Thymus (tissue), 11 donors: ENCODE measurements around the gene DRC1. TPM values are rescaled to one million over a fixed set of nuclear protein-coding genes. Genes with fewer than 3 reads are reported as not detected.

Experiments used
- DNase-seq, 9 donors: peaks; one replicate each; pipeline ENCODE4 v3.0.0-alpha.2; 2013; ENCODE audit warnings: low spot score in 9 of 9, low read depth in 6 of 9, missing footprints in 1 of 9
- H3K27ac ChIP-seq, 2 donors: one replicate each; pipeline ENCODE4 v1.5.1; 2013; ENCODE audit warnings: control low read depth in 1 of 2, low read depth in 1 of 2, low read length in 1 of 2, mild to moderate bottlenecking in 1 of 2, moderate library complexity in 1 of 2
- H3K27me3 ChIP-seq, 2 donors: one replicate each; pipeline ENCODE4 v1.5.1; 2013; ENCODE audit warnings: low read length in 1 of 2; ENCODE audit not compliant: control insufficient read depth in 2 of 2, insufficient read depth in 1 of 2
- H3K36me3 ChIP-seq, 2 donors: one replicate each; pipeline ENCODE4 v1.5.1; 2013; ENCODE audit warnings: low read length in 1 of 2, mild to moderate bottlenecking in 1 of 2, moderate library complexity in 1 of 2; ENCODE audit not compliant: control insufficient read depth in 2 of 2, insufficient read depth in 2 of 2
- H3K4me1 ChIP-seq, 2 donors: one replicate each; pipeline ENCODE4 v1.5.1; 2013; ENCODE audit warnings: low read length in 2 of 2; ENCODE audit not compliant: control insufficient read depth in 2 of 2, insufficient read depth in 2 of 2
- H3K4me3 ChIP-seq, 2 donors: one replicate each; pipeline ENCODE4 v1.5.1; 2013; ENCODE audit warnings: low read length in 2 of 2, control low read depth in 1 of 2, mild to moderate bottlenecking in 1 of 2
- H3K9me3 ChIP-seq, 2 donors: one replicate each; pipeline ENCODE4 v1.5.1; 2013; ENCODE audit warnings: low read length in 1 of 2, mild to moderate bottlenecking in 1 of 2; ENCODE audit not compliant: control insufficient read depth in 2 of 2, insufficient read depth in 1 of 2
- WGBS: extraction: QIAGEN DNeasy Blood & Tissue Kit; methylation state at CpG from one replicate; pipeline ENCODE4 v1.1.7; 2013; 5-methylcytosine and 5-hydroxymethylcytosine counted together
- polyA plus RNA-seq: library from polyadenylated mRNA; stranded (reverse); fragments of 200-250 nt; gene quantifications from one replicate; pipeline ENCODE4 v1.2.3, GENCODE V29; 2013
- total RNA-seq: library from RNA; stranded (reverse); fragments of 120-200 nt; gene quantifications from one replicate; pipeline ENCODE4 v1.2.4, GENCODE V29; 2013
- donor health status: healthy.

DRC1 gene
- total and polyA plus RNA-seq, 2 donors: 0.14 to 0.27 TPM

DNA sequence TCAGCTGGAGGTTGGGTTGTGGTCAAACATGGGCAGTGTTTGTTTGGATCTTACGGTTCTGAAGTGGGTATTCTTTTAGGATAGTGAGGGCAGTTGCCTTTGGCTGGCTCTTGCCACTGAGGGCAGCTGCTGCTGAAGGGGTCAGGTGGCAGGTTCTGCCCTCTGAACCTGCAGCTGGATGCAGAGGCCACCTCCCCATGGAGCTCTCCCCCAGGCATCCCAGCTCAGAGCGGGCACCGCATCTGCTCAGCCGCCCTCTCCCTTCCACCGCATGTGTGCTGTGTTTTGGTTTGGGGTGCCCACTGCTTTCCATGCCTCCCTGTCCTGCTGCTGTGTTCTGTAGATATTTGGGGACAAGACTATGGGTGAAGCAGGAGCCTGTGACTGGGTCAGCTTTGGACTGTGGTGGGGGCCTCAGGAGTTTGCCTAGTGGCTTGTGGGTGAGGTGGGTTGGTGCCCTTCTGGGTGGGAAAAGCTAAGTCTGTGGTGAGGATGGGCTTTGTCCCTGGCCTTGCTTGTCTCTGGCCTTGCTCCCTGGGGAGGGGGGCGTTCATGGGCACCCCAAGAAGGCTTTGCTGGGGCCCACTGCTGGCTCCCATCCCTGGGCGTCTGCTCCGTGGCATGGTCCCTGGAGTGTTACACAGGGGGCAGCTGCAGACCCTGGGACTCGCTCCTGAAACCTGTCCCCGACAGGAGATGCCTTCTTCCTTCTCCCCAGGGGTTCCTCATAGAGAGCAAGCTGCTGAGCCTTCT, 47.7 kb downstream of the DRC1 start:
- no peaks in the 10 kb centered on the region for H3K9me3 ChIP-seq
- H3K4me3 ChIP-seq: no peak overlapping the region
- no peaks in the 10 kb centered on the region for H3K4me1 ChIP-seq
- no peaks in the 10 kb centered on the region for H3K27me3 ChIP-seq
- 94% methylated on average over 10 of the region's 10 CpGs for WGBS
- H3K27ac ChIP-seq: no peak overlapping the region
- H3K36me3 ChIP-seq: no peaks in the 10 kb centered on the region
- no peak for DNase-seq

DNA sequence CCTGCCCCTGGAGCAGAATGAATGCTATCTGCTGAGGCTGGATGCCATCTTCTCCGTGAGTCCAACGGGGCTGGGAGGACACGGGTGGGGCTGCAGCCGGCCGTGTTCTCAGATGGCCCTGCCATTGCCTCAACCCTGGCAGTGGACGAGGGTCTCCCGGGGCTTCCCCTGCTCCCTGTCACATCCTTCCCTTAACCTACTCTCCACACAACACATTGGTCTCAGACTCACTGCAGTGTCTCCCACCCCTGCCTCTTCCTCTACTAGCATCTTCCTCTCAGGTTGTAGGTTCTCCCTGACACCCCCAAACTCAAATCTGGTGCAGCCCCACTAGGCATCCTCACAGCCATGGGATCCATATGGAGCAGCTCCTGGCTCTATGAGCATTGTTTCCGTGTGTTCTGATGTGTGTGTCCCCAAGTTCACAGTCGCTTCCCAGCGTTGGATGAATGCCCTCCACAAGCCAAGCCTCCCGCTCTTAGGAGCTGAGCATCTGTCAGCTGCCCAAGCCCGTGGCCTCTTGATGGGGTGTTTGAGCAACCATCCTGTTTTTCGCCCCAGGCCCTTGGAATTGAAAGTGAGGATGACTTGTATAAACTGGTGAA, 48.4 kb downstream of the DRC1 start:
- Histone ChIP-seq H3K4me3 (no peak overlapping the region), H3K27ac (no peak overlapping the region), H3K27me3 (no peaks in the 10 kb centered on the region), H3K9me3 (no peaks in the 10 kb centered on the region), H3K4me1 (no peaks in the 10 kb centered on the region), H3K36me3 (no peaks in the 10 kb centered on the region)
- WGBS: 97% methylated on average over 13 of the region's 13 CpGs
- DNase-seq: no peak

DNA sequence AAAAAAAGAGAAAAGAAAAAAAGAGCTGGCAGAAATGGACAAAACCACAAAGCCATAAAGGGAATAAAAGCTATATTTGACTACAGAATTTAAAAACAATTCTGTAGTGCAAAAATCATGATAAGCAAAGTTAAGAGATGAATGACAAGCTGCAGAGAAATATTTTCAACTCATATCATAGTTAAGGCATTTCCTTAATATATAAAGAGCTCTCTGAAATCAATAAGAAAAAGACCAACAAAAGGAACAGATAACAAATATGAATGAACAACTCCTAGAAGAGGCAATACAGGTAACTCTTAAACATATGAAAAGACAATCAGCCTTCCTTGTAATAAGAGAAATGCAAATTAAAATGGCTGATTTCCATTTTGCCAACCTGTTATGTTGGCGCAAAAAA, 50.0 kb downstream of the DRC1 start:
- Histone ChIP-seq H3K4me3 (no peak overlapping the region), H3K4me1 (no peaks in the 10 kb centered on the region), H3K9me3 (no peaks in the 10 kb centered on the region), H3K27ac (no peak overlapping the region), H3K36me3 (no peaks in the 10 kb centered on the region), H3K27me3 (no peaks in the 10 kb centered on the region)
- 98% methylated on average over 1 of the region's 1 CpG for WGBS
- DNase-seq: no peak

DNA sequence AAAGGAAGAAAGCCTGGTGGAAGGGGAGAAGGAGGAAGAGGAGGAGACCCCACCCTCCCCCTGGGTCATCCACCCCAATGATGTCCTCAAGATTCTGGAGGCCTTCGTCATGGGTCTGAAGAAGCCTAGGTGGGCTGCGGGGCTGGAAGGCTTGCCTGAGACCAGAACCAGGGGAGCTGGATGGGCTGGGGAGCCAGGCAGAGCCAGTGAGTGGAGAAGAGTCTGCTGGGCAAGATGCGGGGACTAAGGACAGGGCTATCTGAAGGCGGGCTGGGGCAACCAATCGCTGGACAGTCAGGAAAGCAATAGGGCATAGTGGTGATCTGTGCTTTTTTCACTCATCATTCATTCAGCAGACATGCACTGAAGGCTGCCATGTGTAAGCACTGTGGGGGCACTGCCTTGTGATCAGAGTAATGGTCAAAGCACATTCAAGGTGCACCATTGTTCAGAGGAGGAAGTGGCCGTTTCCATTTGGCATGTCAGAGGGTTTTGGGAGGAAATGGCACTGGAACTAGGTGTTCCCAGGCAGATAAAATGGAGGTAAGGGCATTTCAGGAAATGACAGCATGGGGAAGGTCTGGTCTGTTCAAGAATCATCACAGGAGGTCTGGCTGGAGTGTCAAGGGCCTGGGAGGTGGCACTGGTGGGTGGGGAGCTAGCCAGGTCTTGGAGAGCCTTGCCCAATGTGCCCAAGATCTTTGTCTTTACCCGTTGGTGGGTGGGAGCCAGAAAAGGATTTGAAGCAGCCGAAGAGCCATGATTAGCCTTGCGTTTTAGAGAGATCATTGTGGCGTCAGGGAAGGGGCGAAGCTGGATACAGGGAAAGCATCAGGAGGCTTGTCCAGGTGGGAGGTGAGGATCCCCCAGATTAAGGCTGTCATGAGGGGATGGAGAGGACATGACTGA, 52.0 kb downstream of the DRC1 start:
- Histone ChIP-seq H3K27me3 (no peaks in the 10 kb centered on the region), H3K4me1 (no peaks in the 10 kb centered on the region), H3K27ac (no peak overlapping the region), H3K9me3 (no peaks in the 10 kb centered on the region), H3K4me3 (no peak overlapping the region), H3K36me3 (no peaks in the 10 kb centered on the region)
- whole genome bisulfite sequencing: 87% methylated on average over 11 of the region's 11 CpGs
- DNase-seq: no peak

DNA sequence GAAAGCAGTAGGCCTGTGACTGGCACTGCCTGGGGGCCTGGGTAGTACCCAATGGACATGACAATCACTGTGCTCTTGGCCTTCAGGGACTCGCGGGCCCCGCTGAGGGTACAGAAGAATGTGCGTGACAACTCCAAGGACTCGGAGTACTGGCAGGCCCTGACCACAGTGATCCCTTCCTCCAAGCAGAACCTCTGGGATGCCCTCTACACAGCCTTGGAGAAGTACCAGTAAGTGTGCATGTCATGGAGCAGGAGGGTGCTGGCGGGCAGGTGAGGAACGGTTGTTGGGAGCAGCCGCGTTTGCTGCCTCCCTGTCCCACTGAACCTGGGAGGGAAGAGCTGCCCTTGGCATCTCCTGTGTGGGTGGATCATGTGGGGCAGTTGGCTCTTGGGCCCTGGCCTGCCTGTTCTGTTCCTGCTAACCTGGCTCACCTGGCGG, 52.9 kb downstream of the DRC1 start:
- Histone ChIP-seq H3K27ac (peak overlapping the region in 1 of 2 donors; percentile 18), H3K36me3 (no peaks in the 10 kb centered on the region), H3K4me1 (no peaks in the 10 kb centered on the region), H3K9me3 (no peaks in the 10 kb centered on the region), H3K4me3 (no peak overlapping the region), H3K27me3 (no peaks in the 10 kb centered on the region)
- 96% methylated on average over 10 of the region's 10 CpGs for WGBS
- no peak for DNase-seq

DNA sequence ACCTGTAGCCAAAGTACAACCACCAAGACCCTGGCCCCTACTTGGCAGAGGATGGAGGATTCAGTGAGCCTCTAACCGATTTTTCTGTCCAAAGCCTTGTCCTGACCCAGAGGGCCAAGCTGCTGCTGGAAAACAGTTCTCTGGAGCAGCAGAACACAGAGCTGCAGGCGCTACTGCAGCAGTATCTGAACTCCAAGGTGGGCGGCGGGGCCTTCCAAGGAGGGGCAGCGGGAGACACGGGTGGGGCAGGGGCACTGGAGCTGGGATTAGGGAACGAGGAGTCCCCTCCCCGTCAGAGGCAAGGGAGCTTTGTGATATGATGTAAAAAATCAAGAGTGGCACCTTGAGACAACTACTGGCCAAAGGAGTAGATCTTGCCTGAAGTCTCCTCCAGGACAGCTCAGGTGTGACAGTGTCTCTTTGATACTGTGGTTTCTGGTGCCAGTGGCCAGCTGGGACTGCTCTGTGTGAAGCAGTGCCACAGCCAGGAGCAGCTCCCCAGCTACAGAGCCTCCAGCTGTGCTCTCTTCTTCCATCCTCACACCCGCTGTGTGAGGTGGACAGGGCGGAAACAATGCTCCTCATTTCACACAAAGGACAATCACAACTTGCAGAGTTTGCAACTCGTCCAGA, 53.4 kb downstream of the DRC1 start:
- H3K4me1 ChIP-seq: no peaks in the 10 kb centered on the region
- no peak for DNase-seq
- 90% methylated on average over 11 of the region's 11 CpGs for WGBS
- H3K36me3 ChIP-seq: no peaks in the 10 kb centered on the region
- H3K27ac ChIP-seq: no peak overlapping the region
- H3K27me3 ChIP-seq: no peaks in the 10 kb centered on the region
- H3K9me3 ChIP-seq: no peaks in the 10 kb centered on the region
- H3K4me3 ChIP-seq: no peak overlapping the region

DNA sequence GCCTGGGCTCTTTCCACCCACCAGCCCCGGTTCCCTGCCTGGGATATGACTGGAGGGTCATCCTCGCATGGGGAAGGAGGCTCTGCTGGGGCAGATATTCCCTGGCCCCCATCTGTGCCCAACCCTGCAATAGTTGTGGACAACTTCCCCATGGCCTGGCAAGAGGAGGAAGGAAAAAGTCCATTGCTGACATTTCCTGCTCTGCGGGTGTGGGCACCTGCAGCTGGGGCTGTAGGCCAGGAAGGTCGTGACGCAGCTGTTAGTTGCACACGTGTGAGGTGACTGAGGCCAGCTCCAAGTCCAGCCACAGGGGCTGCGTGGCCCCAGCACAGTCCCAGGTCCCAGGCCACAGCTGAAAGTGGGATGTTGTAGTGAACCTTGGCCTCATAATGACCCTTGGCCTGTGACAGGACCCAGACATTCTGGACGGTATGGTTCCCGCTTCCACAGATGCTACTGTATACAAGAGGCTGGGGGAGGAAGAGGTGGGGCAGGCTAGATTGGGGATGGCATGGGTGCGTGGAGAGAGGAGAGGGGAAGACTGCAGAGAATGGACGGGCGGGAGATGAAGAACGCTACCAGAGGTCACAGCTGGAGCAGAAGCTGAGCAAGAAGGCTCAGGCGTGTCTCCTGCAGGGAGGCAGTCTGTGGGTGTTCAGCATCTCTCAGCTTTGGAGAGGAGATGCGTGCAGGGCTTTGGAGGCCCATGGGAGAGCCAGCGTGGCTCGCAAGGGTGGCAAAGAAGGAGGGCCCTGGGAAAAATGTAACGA, 54.1 kb downstream of the DRC1 start:
- DNase-seq: no peak
- no peaks in the 10 kb centered on the region for H3K27me3 ChIP-seq
- H3K4me3 ChIP-seq: no peak overlapping the region
- WGBS: 68% methylated on average over 18 of the region's 18 CpGs
- no peaks in the 10 kb centered on the region for H3K9me3 ChIP-seq
- H3K4me1 ChIP-seq: no peaks in the 10 kb centered on the region
- no peak overlapping the region for H3K27ac ChIP-seq
- no peaks in the 10 kb centered on the region for H3K36me3 ChIP-seq

DNA sequence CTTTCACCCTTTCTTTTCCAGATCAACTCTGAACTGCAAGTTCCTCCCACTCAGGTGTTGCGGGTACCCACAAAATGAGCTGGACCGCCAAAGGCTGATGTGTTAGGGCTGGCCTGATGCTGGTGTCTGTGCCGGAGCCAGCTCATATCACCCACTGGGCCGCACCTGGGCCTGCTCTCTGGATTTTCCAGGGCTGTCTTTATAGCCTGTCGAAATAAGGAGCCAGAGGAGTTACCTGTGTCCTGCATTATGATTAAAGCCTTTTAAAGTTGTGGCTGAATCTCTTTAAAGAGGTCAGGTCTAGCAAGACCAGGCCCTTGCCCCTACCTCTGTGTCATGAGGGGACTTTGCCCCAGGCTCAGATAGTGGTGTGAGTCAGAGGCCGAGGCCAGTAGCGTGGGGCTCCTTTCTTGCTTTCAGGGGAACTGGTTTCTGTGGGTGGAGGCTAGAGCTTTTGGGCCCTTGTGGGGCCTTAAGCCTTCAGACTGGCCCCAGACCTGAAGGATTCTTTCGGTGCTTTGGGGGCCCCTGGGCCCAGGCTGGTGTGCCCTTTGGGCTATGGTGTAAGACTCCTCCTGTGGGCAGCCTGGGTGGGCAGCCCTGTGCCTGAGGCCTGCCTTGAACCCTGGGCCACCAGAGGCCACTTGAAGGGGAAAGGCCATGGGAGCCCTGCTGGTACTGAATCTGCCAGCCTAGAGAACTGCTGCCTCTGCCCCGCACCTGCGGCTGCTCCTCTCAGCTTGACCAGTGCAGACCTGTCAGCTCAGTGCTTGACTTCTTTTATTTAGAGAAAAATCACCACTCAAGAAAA, 54.9 kb downstream of the DRC1 start:
- WGBS: 96% methylated on average over 10 of the region's 10 CpGs
- no peak for DNase-seq
- H3K4me1 ChIP-seq: no peaks in the 10 kb centered on the region
- H3K27ac ChIP-seq: no peak overlapping the region
- no peaks in the 10 kb centered on the region for H3K36me3 ChIP-seq
- H3K4me3 ChIP-seq: no peak overlapping the region
- no peaks in the 10 kb centered on the region for H3K9me3 ChIP-seq
- H3K27me3 ChIP-seq: no peaks in the 10 kb centered on the region
